T-helper 22 cell (primary cell): Measurements from ENCODE around the gene MRPS25.

Experiments
- DNase-seq: peaks from one replicate; pipeline ENCODE4 v3.0.0-alpha.2; 2020; ENCODE audit warnings: low read depth

The MRPS25 gene

GRCh38 chr3:15081960-15082664 is 17.0 kb upstream of the MRPS25 start:
- no peak for DNase-seq

GRCh38 chr3:15079091-15079490 is 14.0 kb upstream of the MRPS25 start:
- DNase-seq = no peak

GRCh38 chr3:15074500-15074899 is 9.4 kb upstream of the MRPS25 start:
- DNase-seq = no peak

- DNase-seq = no peak
Observed at GRCh38 chr3:15071699-15072098, 6.6 kb upstream of the MRPS25 start.

GRCh38 chr3:15069441-15069840 is 4.3 kb upstream of the MRPS25 start:
- no peak for DNase-seq

DNA sequence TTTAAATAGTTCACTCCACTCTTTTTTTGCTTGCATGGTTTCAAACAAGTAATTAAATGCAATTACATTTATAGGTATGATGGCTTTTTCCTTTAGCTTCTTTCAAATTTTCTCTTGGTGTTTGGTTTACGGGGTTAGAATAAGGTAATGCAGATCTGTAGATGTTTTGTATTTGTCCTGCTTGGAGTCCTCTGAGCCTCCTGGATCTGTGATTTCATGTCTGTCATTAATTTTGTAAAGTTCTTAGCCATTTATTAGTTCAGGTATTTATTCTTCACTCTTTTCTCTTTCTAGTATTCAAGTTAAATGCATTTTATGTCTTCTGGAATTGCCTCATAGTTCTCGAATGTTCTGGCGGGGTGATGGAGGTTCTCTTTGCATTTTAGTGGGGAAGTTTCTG is 1.4 kb upstream of the MRPS25 start:
- DNase-seq = no peak

- no peak for DNase-seq
Observed at GRCh38 chr3:15065550-15066007, 464 bp upstream of the MRPS25 start.

GRCh38 chr3:15064299-15064834 is 748 bp downstream of the MRPS25 start:
- no peak for DNase-seq

GRCh38 chr3:15063656-15064286 is 1.3 kb downstream of the MRPS25 start:
- DNase-seq = no peak

DNA sequence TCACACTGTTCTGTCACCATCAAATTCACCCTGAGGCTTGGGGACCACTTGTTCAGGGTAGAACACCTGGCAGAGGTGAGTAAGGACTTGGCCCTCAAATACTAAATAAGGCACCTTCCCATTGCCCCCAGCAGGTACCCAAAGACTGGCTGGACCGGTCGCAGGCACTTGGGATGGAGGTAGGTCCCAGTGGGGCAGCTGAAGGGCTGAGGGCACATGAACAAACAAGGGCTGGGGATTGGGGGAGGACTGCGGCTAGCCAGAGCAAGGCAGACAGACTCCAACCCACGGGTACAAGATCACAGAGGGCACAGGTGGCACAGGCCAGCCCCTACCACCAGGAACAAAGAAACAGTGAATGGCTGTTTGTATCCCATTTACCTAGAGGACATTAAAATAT is 1.9 kb downstream of the MRPS25 start:
- no peak for DNase-seq

GRCh38 chr3:15060029-15060428 is 5.1 kb downstream of the MRPS25 start:
- DNase-seq = no peak

- DNase-seq = no peak
Observed at GRCh38 chr3:15056676-15057404, 8.3 kb downstream of the MRPS25 start.

- DNase-seq = no peak
Observed at GRCh38 chr3:15055019-15055557, 10.0 kb downstream of the MRPS25 start.

DNA sequence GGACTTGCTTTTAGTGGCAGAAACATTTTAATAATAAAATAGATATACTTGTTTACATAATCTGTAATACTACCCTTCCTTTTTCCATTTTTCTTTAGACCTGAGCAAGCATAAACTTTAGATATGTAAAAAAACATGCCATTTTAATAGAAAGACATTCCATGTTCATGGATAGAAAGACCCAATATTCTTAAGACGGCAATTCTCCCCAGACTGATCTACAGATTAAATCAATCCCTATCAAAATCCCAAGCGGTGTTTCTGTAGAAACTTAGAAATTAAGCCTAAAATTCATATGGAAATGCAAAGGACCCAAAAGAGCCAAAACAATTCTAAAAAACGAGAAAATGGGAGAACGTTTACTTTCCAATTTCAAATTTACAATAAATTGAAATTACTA is 11.6 kb downstream of the MRPS25 start:
- no peak for DNase-seq

DNA sequence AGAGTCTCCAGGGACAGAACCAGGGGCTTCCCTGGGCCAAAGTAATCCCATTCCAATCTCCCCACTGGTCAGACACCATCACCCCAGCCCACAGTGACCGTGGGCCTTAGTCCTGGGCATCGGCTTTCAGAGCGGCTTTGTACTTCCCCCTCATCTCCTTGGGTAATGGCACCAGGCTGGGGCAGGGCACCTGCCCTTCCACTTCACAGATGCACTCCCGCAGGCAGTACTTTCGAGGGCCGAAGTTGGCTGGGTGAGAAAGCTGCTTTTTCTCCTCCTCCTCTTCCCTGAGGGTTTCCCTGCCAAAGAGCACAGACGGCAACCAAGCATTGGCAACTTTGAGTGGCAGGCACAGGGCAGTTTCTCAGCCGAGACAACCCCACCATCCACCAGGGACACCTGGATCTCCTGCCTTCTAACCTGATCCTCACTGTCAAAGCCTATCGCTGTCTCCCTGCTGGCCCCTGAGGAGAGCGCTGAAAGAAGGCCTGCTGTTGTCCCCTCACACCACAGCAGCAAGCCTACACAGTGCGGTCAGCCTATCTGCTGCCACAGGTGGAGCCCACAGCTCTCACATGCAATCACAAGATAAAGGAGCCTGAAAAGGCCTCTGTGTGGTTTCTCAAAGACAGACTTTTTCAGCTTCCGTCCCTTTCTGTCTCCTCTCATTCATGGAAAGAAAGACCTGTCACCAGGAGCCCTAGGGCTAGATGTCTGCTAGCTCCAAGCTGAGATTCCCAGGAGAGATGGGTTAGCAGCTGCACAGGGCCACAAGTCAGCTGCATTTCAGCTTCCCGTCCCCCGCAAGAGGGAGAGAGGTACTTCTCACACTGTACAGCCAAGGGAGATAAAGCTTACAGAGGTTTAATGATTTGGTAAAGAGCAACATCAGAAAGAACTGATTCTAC is 12.5 kb downstream of the MRPS25 start:
- no peak for DNase-seq

DNA sequence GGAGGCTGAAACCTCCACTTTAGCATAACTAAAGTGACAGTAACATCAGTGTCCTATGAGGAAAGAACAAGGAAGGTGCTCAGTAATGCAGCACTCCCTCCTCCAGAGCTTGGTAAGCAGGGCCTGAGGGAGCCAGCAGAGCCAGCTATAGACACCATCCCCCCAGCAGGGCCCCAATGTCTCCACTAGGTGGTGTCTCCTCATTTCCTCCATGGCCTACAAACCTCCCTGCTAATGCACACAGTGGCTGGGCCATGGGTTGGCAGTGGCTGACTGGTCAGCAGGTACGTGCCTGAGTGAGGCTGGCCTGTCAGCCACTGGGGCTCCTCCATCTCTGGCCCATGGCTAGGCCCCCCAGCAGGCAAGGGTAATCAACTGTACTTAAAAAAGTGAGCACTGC is 13.6 kb downstream of the MRPS25 start:
- no peak for DNase-seq

DNA sequence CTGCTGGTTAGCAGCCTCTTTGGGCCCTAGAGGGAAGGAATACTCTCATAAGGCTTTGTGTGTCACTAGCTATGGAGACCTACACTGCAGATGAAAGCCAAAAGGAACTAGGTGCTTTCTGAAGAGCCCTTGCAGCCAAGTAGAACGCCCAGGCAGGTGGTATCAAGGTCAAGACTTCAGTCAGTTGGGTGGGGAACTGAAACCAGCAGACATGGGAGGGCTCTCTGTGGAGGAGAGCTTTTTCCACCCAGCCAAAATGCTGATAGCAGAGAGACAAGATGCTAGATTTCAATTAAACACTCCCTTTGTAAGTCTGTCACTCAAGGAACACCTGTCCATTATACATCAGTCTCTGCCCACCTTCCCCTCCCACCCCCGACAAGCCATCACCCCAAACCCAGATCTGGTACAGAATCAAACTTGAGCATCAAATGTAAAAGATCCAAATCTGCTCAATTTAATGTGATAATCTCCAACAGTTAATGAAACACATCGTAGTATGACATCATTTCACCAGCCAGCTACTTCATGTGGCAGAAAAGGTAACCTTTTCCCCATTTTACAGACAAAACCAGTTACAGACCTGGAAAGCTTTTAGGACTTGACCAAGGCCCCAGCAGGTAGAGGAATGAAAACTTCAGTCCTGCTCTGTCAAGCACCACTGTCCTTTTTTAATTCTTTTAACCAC is 14.6 kb downstream of the MRPS25 start:
- DNase-seq = no peak

DNA sequence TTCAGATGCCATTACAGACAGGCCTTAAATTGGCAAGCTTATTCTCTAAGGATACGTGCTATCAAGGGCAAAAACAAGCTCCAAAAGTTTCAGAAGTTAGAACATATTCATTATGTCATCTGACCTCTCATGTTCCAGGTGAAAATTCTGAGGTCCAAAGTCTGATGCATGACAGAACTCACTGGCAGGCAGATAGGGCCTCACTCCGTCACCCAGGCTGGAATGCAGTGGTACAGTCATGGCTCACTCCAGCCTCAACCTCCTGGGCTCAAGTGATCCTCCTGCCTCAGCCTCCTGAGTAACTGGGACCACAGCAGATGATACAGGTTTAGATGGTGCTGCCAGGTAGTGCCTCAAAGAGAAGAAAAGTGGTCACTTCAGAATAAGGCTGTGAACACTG is 15.5 kb downstream of the MRPS25 start:
- no peak for DNase-seq

GRCh38 chr3:15045667-15046066 is 19.4 kb downstream of the MRPS25 start:
- no peak for DNase-seq

DNA sequence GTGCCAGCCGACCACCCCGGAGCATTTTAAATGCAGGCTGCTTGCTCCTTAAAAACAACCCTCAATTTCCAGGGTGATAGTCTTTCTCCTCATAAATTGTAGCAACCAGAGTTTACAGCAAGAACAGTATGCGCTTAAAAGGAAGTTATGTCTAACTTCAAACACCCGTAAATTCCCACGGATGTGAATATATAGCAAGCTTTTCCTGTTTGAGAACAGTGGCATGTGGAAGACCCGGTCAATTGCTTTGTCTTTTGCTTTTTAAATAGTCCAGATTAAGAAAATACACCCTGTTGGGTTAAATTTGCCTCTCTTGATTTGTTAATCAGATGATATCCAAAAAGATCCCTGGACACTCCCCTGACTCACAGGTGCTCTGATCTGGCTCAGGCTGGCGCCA is 20.8 kb downstream of the MRPS25 start:
- no peak for DNase-seq
